ENCODE measurements around the gene INSIG1. TPM values are rescaled to one million over a fixed set of nuclear protein-coding genes. Genes with fewer than 3 reads are reported as not detected.

Gene INSIG1
- total RNA-seq, 1 donor from 2014 or later = 81.5 TPM

DNA sequence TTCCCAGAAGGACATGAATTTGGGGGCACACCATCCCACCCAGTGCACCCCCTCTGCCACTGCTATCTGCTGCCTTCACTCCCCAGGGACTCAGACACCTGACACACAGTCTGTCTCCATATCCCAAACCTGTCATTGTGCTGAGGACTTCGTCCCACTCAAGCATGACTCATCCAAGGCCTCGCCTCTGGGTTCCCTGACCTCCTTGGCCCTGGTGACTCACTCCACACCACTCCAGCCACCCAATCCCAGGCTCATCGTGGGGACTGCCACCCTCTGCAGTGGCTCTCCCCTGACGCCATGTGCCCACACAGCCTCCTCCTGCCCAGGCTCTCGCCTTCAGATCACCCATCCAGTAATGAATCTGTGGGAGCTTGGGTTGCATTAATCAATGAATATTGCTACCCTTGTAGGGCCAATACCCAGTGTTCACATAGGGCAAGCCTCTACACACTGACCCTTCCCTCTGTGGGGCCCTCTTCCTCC is 6.6 kb upstream of the INSIG1 start:
- no peak for DNase-seq (ENCODE audit: low read depth, low spot score)
- H3K27ac Mint-ChIP-seq (ENCODE audit: unreplicated experiment) = peak overlapping the region; percentile 44
- no peaks in the 10 kb centered on the region for H3K27me3 Mint-ChIP-seq (ENCODE audit: low read depth)
- TF ChIP-seq, protein P1, sequence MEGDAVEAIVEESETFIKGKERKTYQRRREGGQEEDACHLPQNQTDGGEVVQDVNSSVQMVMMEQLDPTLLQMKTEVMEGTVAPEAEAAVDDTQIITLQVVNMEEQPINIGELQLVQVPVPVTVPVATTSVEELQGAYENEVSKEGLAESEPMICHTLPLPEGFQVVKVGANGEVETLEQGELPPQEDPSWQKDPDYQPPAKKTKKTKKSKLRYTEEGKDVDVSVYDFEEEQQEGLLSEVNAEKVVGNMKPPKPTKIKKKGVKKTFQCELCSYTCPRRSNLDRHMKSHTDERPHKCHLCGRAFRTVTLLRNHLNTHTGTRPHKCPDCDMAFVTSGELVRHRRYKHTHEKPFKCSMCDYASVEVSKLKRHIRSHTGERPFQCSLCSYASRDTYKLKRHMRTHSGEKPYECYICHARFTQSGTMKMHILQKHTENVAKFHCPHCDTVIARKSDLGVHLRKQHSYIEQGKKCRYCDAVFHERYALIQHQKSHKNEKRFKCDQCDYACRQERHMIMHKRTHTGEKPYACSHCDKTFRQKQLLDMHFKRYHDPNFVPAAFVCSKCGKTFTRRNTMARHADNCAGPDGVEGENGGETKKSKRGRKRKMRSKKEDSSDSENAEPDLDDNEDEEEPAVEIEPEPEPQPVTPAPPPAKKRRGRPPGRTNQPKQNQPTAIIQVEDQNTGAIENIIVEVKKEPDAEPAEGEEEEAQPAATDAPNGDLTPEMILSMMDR (conservative IDR thresholded peaks at IDR 0.05) = no peak
- H3K4me1 Mint-ChIP-seq = peaks cover 18% of the 10 kb centered on the region
- H3K9me3 Mint-ChIP-seq = peaks cover 12% of the 10 kb centered on the region
- peak overlapping the region; percentile 50 for H3K4me3 Mint-ChIP-seq
- H3K36me3 Mint-ChIP-seq (ENCODE audit: low read depth) = peaks cover 5% of the 10 kb centered on the region

DNA sequence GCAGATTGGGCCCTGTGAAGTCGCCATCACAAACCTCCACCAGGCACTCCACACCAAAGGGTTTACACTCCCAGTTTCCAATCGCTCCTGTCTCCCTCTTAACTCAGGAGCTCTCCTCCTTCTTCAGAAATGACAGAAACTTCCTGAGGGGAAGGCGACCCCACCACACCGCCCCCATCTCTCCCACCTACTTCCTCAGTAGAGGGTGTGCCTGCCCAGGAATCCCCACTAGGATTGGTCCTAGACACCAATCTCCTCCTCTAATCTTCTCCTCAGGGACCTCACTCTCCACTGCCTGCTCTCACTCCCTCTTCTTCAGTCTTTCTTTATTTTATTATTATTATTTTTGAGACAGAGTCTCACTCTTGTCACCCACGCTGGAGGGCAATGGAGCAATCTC is 5.9 kb upstream of the INSIG1 start:
- no peak for DNase-seq (ENCODE audit: low read depth, low spot score)
- TF ChIP-seq, protein P1 (conservative IDR thresholded peaks at IDR 0.05) = no peak
- Mint-ChIP-seq H3K4me1 (peaks cover 23% of the 10 kb centered on the region), H3K36me3 (ENCODE audit: low read depth) (peaks cover 7% of the 10 kb centered on the region), H3K4me3 (peak overlapping the region; percentile 50), H3K27me3 (ENCODE audit: low read depth) (no peaks in the 10 kb centered on the region), H3K27ac (ENCODE audit: unreplicated experiment) (no peak overlapping the region), H3K9me3 (peaks cover 9% of the 10 kb centered on the region)

DNA sequence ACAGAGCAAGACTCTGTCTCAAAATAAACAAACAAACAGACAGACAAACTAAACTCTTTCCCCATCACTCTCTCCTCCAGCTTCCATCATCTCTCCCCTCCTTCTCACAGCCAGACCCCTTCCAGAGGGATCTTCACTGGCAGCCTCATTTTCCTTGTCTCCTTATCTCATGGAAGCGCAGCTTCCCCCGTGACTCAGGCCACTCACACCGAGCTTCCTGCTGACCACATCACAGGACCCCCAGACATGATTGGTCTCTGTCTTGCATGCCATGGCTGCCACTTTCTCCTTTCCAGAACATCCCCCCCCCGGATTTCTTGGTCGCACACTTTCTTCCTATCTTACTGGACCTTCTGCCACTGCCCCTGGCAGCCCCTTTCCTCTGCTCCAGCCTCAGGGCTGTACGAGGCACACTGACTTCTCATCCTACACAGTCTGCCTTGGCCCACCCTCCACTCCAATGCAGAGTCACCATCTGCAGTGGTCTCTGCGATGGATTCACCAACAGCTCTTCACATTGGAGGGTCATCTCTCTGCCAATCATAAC is 4.9 kb upstream of the INSIG1 start:
- H3K27ac Mint-ChIP-seq (ENCODE audit: unreplicated experiment) = peak overlapping the region; percentile 95
- TF ChIP-seq, protein P1 (conservative IDR thresholded peaks at IDR 0.05) = no peak
- peaks cover 7% of the 10 kb centered on the region for H3K36me3 Mint-ChIP-seq (ENCODE audit: low read depth)
- peaks cover 26% of the 10 kb centered on the region for H3K4me1 Mint-ChIP-seq
- H3K9me3 Mint-ChIP-seq = peaks cover 9% of the 10 kb centered on the region
- no peak for DNase-seq (ENCODE audit: low read depth, low spot score)
- H3K27me3 Mint-ChIP-seq (ENCODE audit: low read depth) = no peaks in the 10 kb centered on the region
- no peak overlapping the region for H3K4me3 Mint-ChIP-seq

DNA sequence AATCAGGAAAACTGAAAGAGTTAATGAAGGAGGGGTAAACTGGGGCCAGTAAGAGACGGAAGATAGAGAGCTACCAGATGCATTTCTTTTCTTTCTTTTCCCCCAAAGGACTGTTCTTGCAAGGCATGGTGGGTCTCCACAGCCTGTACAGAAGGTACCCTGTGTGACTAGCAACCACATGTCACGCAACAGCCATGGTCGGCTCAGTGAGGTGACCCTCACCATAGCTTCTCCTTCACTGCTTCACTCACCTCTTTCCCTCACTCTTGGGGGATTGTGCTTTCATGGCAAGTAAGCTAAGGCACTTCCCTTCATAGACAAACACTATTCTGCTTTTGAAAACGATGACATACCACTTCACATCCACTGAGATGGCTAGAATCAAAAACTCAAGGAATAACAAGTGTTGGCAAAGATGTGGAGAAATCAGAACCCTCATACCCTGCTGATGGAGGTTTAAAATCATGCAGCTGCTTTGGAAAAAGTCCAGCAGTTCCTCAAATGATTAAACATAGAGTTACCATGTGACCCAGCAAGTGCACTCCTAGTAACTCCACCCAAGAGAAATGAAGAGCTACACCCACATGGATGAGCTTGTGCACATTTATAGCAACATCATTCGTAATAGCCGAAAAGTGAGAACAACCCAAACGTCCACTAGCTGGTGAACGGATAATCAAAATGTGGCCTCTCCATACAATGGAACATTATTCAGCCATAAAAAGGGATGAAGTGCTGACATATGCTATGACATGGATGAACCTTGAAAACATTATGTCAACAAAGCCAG is 3.8 kb upstream of the INSIG1 start:
- Mint-ChIP-seq H3K27ac (ENCODE audit: unreplicated experiment) (peak overlapping the region; percentile 30), H3K36me3 (ENCODE audit: low read depth) (peaks cover 7% of the 10 kb centered on the region), H3K27me3 (ENCODE audit: low read depth) (no peaks in the 10 kb centered on the region), H3K9me3 (peaks cover 9% of the 10 kb centered on the region), H3K4me3 (no peak overlapping the region), H3K4me1 (peaks cover 26% of the 10 kb centered on the region)
- DNase-seq (ENCODE audit: low read depth, low spot score) = no peak
- TF ChIP-seq, protein P1 (conservative IDR thresholded peaks at IDR 0.05) = no peak

DNA sequence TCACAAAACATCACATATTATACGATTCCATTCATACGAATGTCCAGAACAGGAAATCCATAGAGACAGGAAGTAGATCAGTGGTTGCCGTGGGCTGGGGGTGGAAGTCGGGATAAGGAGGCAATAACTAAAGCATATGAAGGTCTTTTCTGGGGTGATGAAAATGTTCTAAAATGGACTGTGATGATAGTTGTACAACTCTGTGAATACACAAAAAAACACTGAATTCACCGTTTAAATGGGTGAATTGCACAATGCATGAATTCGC is 3.2 kb upstream of the INSIG1 start:
- Mint-ChIP-seq H3K4me3 (no peak overlapping the region), H3K9me3 (peaks cover 9% of the 10 kb centered on the region), H3K4me1 (peaks cover 24% of the 10 kb centered on the region), H3K27me3 (ENCODE audit: low read depth) (no peaks in the 10 kb centered on the region), H3K27ac (ENCODE audit: unreplicated experiment) (peak overlapping the region; percentile 30), H3K36me3 (ENCODE audit: low read depth) (peaks cover 7% of the 10 kb centered on the region)
- TF ChIP-seq, protein P1 (conservative IDR thresholded peaks at IDR 0.05) = no peak
- DNase-seq (ENCODE audit: low read depth, low spot score) = no peak

All from neural crest cell (in vitro differentiated cells).